ENCODE measurements around the gene FGF11.

FGF11 gene

GRCh38 chr17:7405350-7406234 is 33.7 kb upstream of the FGF11 start:
- no peak for DNase-seq (ENCODE audit: low spot score)
- TF ChIP-seq CTCF (IDR thresholded peaks at IDR 0.05; ENCODE audit: extremely low read depth, missing control alignments): no peak

- no peak for TF ChIP-seq CTCF (IDR thresholded peaks at IDR 0.05; ENCODE audit: extremely low read depth, missing control alignments)
- DNase-seq (ENCODE audit: low spot score): no peak
Measured at GRCh38 chr17:7406235-7406825, 33.0 kb upstream of the FGF11 start.

- DNase-seq (ENCODE audit: low spot score): no peak
- no peak for TF ChIP-seq CTCF (IDR thresholded peaks at IDR 0.05; ENCODE audit: extremely low read depth, missing control alignments)
Measured at GRCh38 chr17:7407082-7407481, 32.2 kb upstream of the FGF11 start.

- DNase-seq (ENCODE audit: low spot score): no peak
- TF ChIP-seq CTCF (IDR thresholded peaks at IDR 0.05; ENCODE audit: extremely low read depth, missing control alignments): no peak
Measured at GRCh38 chr17:7407485-7408251, 31.6 kb upstream of the FGF11 start, which contains the start of gene NLGN2. Gene NLGN2, plus strand, starts transcription at chr17:7407845. Its CDS starts 411 bp downstream, at chr17:7408256.

- DNase-seq (ENCODE audit: low spot score): no peak
- no peak for TF ChIP-seq CTCF (IDR thresholded peaks at IDR 0.05; ENCODE audit: extremely low read depth, missing control alignments)
Measured at GRCh38 chr17:7408252-7408727, 31.0 kb upstream of the FGF11 start.

- no peak for TF ChIP-seq CTCF (IDR thresholded peaks at IDR 0.05; ENCODE audit: extremely low read depth, missing control alignments)
- DNase-seq (ENCODE audit: low spot score): no peak
Measured at GRCh38 chr17:7408863-7409262, 30.4 kb upstream of the FGF11 start.

Measured in GM20000 (cell line).